Sigmoid colon (tissue), 4 donors: ENCODE results near the gene NMUR1.

Experiments used
- CTCF ChIP-seq, 4 experiments: fragments of 450-650 bp in 3 of 4; fragments of 200-600 bp in 1 of 4; IDR thresholded peaks; one replicate each; pipeline ENCODE4 v1.5.1; 2016 to 2019; ENCODE audit warnings: antibody characterized with exemption in 4 of 4, mild to moderate bottlenecking in 3 of 4, moderate library complexity in 2 of 4
- EP300 ChIP-seq, 4 donors: sonication (generic); formaldehyde crosslinking; IDR thresholded peaks; one replicate each; pipeline ENCODE4 v1.6.1; 2017; ENCODE audit warnings: antibody characterized with exemption in 4 of 4
- POLR2A ChIP-seq, 2 donors: fragments of 450-650 bp; IDR thresholded peaks; one replicate each; pipeline ENCODE4 v1.6.1; 2016; ENCODE audit warnings: antibody characterized with exemption in 2 of 2, mild to moderate bottlenecking in 2 of 2, moderate library complexity in 2 of 2
- POLR2AphosphoS5 ChIP-seq, 4 donors: sonication (generic); formaldehyde crosslinking; IDR thresholded peaks; one replicate each; pipeline ENCODE4 v1.6.1; 2017; ENCODE audit warnings: antibody characterized with exemption in 4 of 4

- TF ChIP-seq CTCF (IDR thresholded peaks at IDR 0.05) = no peak
- TF ChIP-seq POLR2A (IDR thresholded peaks at IDR 0.05) = no peak
- no peak for TF ChIP-seq EP300 (IDR thresholded peaks at IDR 0.05)
- no peak for TF ChIP-seq POLR2AphosphoS5 (IDR thresholded peaks at IDR 0.05)
These were observed 1.6 kb downstream of the NMUR1 start for GRCh38 chr2:231528636-231529030.
